ENCODE measurements around the gene ZBTB45. TPM values are rescaled to one million over a fixed set of nuclear protein-coding genes. Genes with fewer than 3 reads are reported as not detected.

ZBTB45 gene
- total RNA-seq, 1 experiment from 2014 or later, result 14.8 TPM

- H3K36me3 Mint-ChIP-seq (ENCODE audit: insufficient read depth, unreplicated experiment), result peaks cover 97% of the 10 kb centered on the region
- H3K36me3 ChIP-seq (ENCODE audit: control insufficient read depth, insufficient read depth, low read length), result peaks cover 3% of the 10 kb centered on the region
- H3K27me3 Mint-ChIP-seq (ENCODE audit: insufficient read depth, unreplicated experiment), result no peaks in the 10 kb centered on the region
- no peaks in the 10 kb centered on the region for H3K9me3 ChIP-seq
- BruUV-seq (replicated peaks), result no TSS peak
- TF ChIP-seq CTCF (IDR thresholded peaks at IDR 0.05; ENCODE audit: insufficient read depth in 1 of 2, low read depth in 1 of 2, low read length in 1 of 2, severe bottlenecking in 1 of 2, unreplicated experiment in 1 of 2), result no peak
- H3K27me3 ChIP-seq (replicated peaks; ENCODE audit: control insufficient read depth, insufficient read depth, low read length), result no peaks in the 10 kb centered on the region
- H3K9me3 Mint-ChIP-seq (ENCODE audit: unreplicated experiment), result no peaks in the 10 kb centered on the region
- ChIA-PET POLR2A (interaction anchor here (0.7 to 1.6 kb wide), 2 partner anchors 13 to 14 kb away, joined by 3 to 6 read pairs; partner anchors contain the start of gene TRIM28), CTCF (interaction anchor here (0.7 kb wide), 1 partner anchor 38 kb away, joined by 3 read pairs; the partner anchor contains the start of gene ZBTB45)
- H3K4me1 ChIP-seq, result peaks cover 17% of the 10 kb centered on the region; the same call in 1 of the 2 replicates
- peaks cover 32% of the 10 kb centered on the region for H3K4me1 Mint-ChIP-seq (ENCODE audit: low read depth, unreplicated experiment)
- peak overlapping the region; percentile 99 for H3K4me3 Mint-ChIP-seq (ENCODE audit: unreplicated experiment)
- H3K27ac Mint-ChIP-seq (ENCODE audit: unreplicated experiment), result peak overlapping the region; percentile 98
- intact Hi-C loops (cut with micrococcal nuclease; ENCODE audit: unreplicated experiment), result loop anchor here (1.0 kb wide), 1 partner anchor 38 kb away; the partner anchor contains the start of gene ZBTB45
- no peak for DNase-seq
- H3K4me3 ChIP-seq (ENCODE audit: low read depth, low read length), result peak overlapping the region; percentile 69
Observed at GRCh38 chr19:58557221-58558065, 37.8 kb upstream of the ZBTB45 start.

DNA sequence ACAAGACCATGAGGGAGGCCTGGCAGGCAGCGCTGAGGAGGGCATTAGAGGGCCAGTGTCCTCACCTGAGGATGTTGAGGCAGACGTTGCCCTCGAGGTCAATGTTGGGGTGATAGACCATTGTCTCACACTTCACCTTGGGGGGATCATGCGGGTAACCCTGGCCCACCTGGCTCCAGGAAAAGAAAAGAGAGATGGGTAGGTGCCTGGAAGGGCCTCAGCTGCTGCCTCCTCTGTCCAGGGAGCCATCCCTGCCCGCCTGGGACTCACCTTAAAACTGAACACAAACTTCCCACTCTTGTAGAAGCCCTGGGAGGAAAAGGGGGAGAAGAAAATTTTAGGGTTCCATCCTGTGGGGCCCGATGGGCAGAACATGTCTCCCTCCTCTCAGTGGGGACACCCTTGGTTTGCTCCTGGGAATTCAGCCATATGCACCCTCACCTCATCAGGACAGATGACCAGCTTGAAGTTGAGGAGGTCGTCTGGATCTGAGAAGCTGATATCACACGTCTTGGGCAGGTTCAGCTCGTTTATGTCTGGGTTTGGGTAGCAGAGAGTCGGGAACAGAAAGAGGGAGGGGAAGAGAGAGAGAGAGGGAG lies 37.1 kb upstream of the ZBTB45 start:
- CTCF ChIA-PET, result interaction anchor here (0.7 kb wide), 1 partner anchor 37 kb away, joined by 3 read pairs; the partner anchor contains the start of gene ZBTB45
- POLR2A ChIA-PET, result interaction anchor here (0.7 to 1.6 kb wide), 2 partner anchors 12 to 13 kb away, joined by 3 to 6 read pairs; partner anchors contain the start of gene TRIM28
- peaks cover 3% of the 10 kb centered on the region for H3K36me3 ChIP-seq (ENCODE audit: control insufficient read depth, insufficient read depth, low read length)
- H3K9me3 ChIP-seq, result no peaks in the 10 kb centered on the region
- Mint-ChIP-seq H3K27ac (ENCODE audit: unreplicated experiment) (peak overlapping the region; percentile 98), H3K9me3 (ENCODE audit: unreplicated experiment) (no peaks in the 10 kb centered on the region), H3K27me3 (ENCODE audit: insufficient read depth, unreplicated experiment) (no peaks in the 10 kb centered on the region), H3K4me1 (ENCODE audit: low read depth, unreplicated experiment) (peaks cover 33% of the 10 kb centered on the region), H3K4me3 (ENCODE audit: unreplicated experiment) (peak overlapping the region; percentile 99), H3K36me3 (ENCODE audit: insufficient read depth, unreplicated experiment) (peaks cover 97% of the 10 kb centered on the region)
- no TSS peak for BruUV-seq (replicated peaks)
- intact Hi-C loops (cut with micrococcal nuclease; ENCODE audit: unreplicated experiment), result no loop called here
- no peak for DNase-seq
- no peaks in the 10 kb centered on the region for H3K27me3 ChIP-seq (replicated peaks; ENCODE audit: control insufficient read depth, insufficient read depth, low read length)
- H3K4me1 ChIP-seq, result peaks cover 14% of the 10 kb centered on the region; the same call in 1 of the 2 replicates
- no peak for TF ChIP-seq CTCF (IDR thresholded peaks at IDR 0.05; ENCODE audit: insufficient read depth in 1 of 2, low read depth in 1 of 2, low read length in 1 of 2, severe bottlenecking in 1 of 2, unreplicated experiment in 1 of 2)
- peak overlapping the region; percentile 69 for H3K4me3 ChIP-seq (ENCODE audit: low read depth, low read length)

GRCh38 chr19:58555920-58556621 lies 36.5 kb upstream of the ZBTB45 start:
- H3K4me3 ChIP-seq (ENCODE audit: low read depth, low read length), result no peak overlapping the region
- ChIA-PET POLR2A (interaction anchor here (3.5 kb wide), 1 partner anchor 12 kb away, joined by 40 read pairs; the partner anchor contains the start of gene TRIM28), CTCF (no interaction called here)
- DNase-seq, result no peak
- TSS peak; percentile 7 for BruUV-seq (replicated peaks)
- no peak for TF ChIP-seq CTCF (IDR thresholded peaks at IDR 0.05; ENCODE audit: insufficient read depth in 1 of 2, low read depth in 1 of 2, low read length in 1 of 2, severe bottlenecking in 1 of 2, unreplicated experiment in 1 of 2)
- no peaks in the 10 kb centered on the region for H3K9me3 Mint-ChIP-seq (ENCODE audit: unreplicated experiment)
- peak overlapping the region; percentile 99 for H3K4me3 Mint-ChIP-seq (ENCODE audit: unreplicated experiment)
- H3K27me3 Mint-ChIP-seq (ENCODE audit: insufficient read depth, unreplicated experiment), result no peaks in the 10 kb centered on the region
- H3K9me3 ChIP-seq, result no peaks in the 10 kb centered on the region
- peaks cover 33% of the 10 kb centered on the region for H3K4me1 Mint-ChIP-seq (ENCODE audit: low read depth, unreplicated experiment)
- peaks cover 97% of the 10 kb centered on the region for H3K36me3 Mint-ChIP-seq (ENCODE audit: insufficient read depth, unreplicated experiment)
- H3K27ac Mint-ChIP-seq (ENCODE audit: unreplicated experiment), result peak overlapping the region; percentile 98
- peaks cover 14% of the 10 kb centered on the region; the same call in 1 of the 2 replicates for H3K4me1 ChIP-seq
- H3K27me3 ChIP-seq (replicated peaks; ENCODE audit: control insufficient read depth, insufficient read depth, low read length), result no peaks in the 10 kb centered on the region
- peaks cover 3% of the 10 kb centered on the region for H3K36me3 ChIP-seq (ENCODE audit: control insufficient read depth, insufficient read depth, low read length)
- intact Hi-C loops (cut with micrococcal nuclease; ENCODE audit: unreplicated experiment), result loop anchor here (1.0 kb wide), 1 partner anchor 12 kb away; the partner anchor contains the start of gene TRIM28
